Hematopoietic multipotent progenitor cell treated with erythropoietin and hydrocortisone succinate and interleukin-3 and kit ligand, for 15 days (in vitro differentiated cells): Measurements from ENCODE around the gene PRELID3B.
"Not testable (repeated sequence)": the region's sequence is repeated elsewhere in the genome, so short reads cannot be mapped to it uniquely, and the experiment has no call there.

Experiments
- DNase-seq: peaks from one replicate; pipeline ENCODE4 v3.0.0-alpha.2; 2015; ENCODE audit warnings: low spot score

The PRELID3B gene

GRCh38 chr20:59025511-59025910, 17.1 kb downstream of the PRELID3B start:
- no peak for DNase-seq

GRCh38 chr20:59025086-59025485, 17.5 kb downstream of the PRELID3B start:
- no peak for DNase-seq

GRCh38 chr20:59024111-59024530, 18.5 kb downstream of the PRELID3B start:
- no peak for DNase-seq

GRCh38 chr20:59023616-59024015, 19.0 kb downstream of the PRELID3B start:
- DNase-seq = no peak

GRCh38 chr20:59022754-59023153, 19.8 kb downstream of the PRELID3B start:
- DNase-seq = no peak

- peak; percentile 95 for DNase-seq
Measured at GRCh38 chr20:59020938-59021551, 21.5 kb downstream of the PRELID3B start.

- DNase-seq = peak; percentile 74
Measured at GRCh38 chr20:59019217-59019616, 23.4 kb downstream of the PRELID3B start, which contains the start of gene TUBB1. TUBB1 (plus strand) TSS chr20:59019429; CDS start chr20:59019523, 94 bp downstream.

- no peak for DNase-seq
Measured at GRCh38 chr20:59018817-59019216, 23.8 kb downstream of the PRELID3B start.

GRCh38 chr20:59017493-59018231, 24.9 kb downstream of the PRELID3B start:
- DNase-seq = no peak

GRCh38 chr20:59016795-59017492, 25.6 kb downstream of the PRELID3B start:
- DNase-seq = peak; percentile 56

- peak; percentile 68 for DNase-seq
Measured at GRCh38 chr20:59015812-59016711, 26.5 kb downstream of the PRELID3B start.

- DNase-seq = no peak
Measured at GRCh38 chr20:59015411-59015810, 27.2 kb downstream of the PRELID3B start.

GRCh38 chr20:59014680-59015389, 27.8 kb downstream of the PRELID3B start:
- peak; percentile 32 for DNase-seq

GRCh38 chr20:59013959-59014608, 28.5 kb downstream of the PRELID3B start:
- peak; percentile 43 for DNase-seq

GRCh38 chr20:59013031-59013951, 29.3 kb downstream of the PRELID3B start:
- DNase-seq = no peak

GRCh38 chr20:59011874-59012157, 30.8 kb downstream of the PRELID3B start:
- DNase-seq = not testable (repeated sequence)

GRCh38 chr20:59010995-59011873, 31.4 kb downstream of the PRELID3B start:
- DNase-seq = peak; percentile 59

GRCh38 chr20:59010321-59010994, 32.1 kb downstream of the PRELID3B start:
- DNase-seq = no peak
